Astrocyte (in vitro differentiated cells and primary cell): ENCODE measurements around the gene PLEKHG7. TPM values are rescaled to one million over a fixed set of nuclear protein-coding genes. Genes with fewer than 3 reads are reported as not detected.

ENCODE experiments used
- DNase-seq: peaks from one replicate; pipeline ENCODE4 v3.0.0-alpha.2; 2010; ENCODE audit warnings: low read depth
- FAIRE-seq: peaks from 2 replicates; lab custom pipeline; 2011; peaks lifted over from hg19 to GRCh38; lab: Jason Lieb, UNC
- H2AFZ ChIP-seq: 2 replicates; pipeline ENCODE4 v1.6.0; 2012; ENCODE audit warnings: low read depth, low read length, inconsistent platforms
- H3K27ac ChIP-seq: 2 replicates; pipeline ENCODE4 v1.5.1; 2011; ENCODE audit warnings: low read depth, low read length, inconsistent platforms
- H3K27me3 ChIP-seq: 2 replicates; pipeline ENCODE4 v1.6.0; 2011; ENCODE audit warnings: low read length, inconsistent platforms; ENCODE audit not compliant: insufficient read depth
- H3K36me3 ChIP-seq: 2 replicates; pipeline ENCODE4 v1.5.1; 2011; ENCODE audit warnings: low read length, inconsistent platforms; ENCODE audit not compliant: insufficient read depth
- H3K4me1 ChIP-seq: 2 replicates; pipeline ENCODE4 v1.5.1; 2011; ENCODE audit warnings: low read length, inconsistent platforms; ENCODE audit not compliant: insufficient read depth
- H3K4me2 ChIP-seq: 2 replicates; pipeline ENCODE4 v1.6.0; 2012; ENCODE audit warnings: low read length, inconsistent platforms
- H3K4me3 ChIP-seq: 2 replicates; pipeline ENCODE4 v1.5.1; 2011; ENCODE audit warnings: low read depth, mild to moderate bottlenecking, low read length, inconsistent platforms; ENCODE audit not compliant: insufficient read depth
- H3K79me2 ChIP-seq: 2 replicates; pipeline ENCODE4 v1.6.0; 2012; ENCODE audit warnings: mild to moderate bottlenecking, low read length, inconsistent platforms; ENCODE audit not compliant: insufficient read depth
- H3K9ac ChIP-seq: 2 replicates; pipeline ENCODE4 v1.6.0; 2012; ENCODE audit warnings: mild to moderate bottlenecking, low read length, inconsistent platforms
- H3K9me3 ChIP-seq: 2 replicates; pipeline ENCODE4 v1.5.1; 2012; ENCODE audit warnings: low read depth, mild to moderate bottlenecking, low read length, inconsistent platforms; ENCODE audit not compliant: insufficient read depth
- H4K20me1 ChIP-seq: 2 replicates; pipeline ENCODE4 v1.6.0; 2012; ENCODE audit warnings: low read length, inconsistent platforms; ENCODE audit not compliant: insufficient read depth
- H3K27ac Mint-ChIP-seq: one replicate; pipeline ENCODE4 v1.8.0; 2021; ENCODE audit warnings: mild to moderate bottlenecking, mixed read lengths; ENCODE audit not compliant: unreplicated experiment
- H3K27me3 Mint-ChIP-seq: one replicate; pipeline ENCODE4 v1.8.0; 2021; ENCODE audit warnings: low read depth, mixed read lengths; ENCODE audit not compliant: unreplicated experiment
- H3K36me3 Mint-ChIP-seq: one replicate; pipeline ENCODE4 v1.8.0; 2021; ENCODE audit warnings: low read depth, mixed read lengths; ENCODE audit not compliant: unreplicated experiment
- H3K4me1 Mint-ChIP-seq: one replicate; pipeline ENCODE4 v1.8.0; 2021; ENCODE audit warnings: low read depth, mixed read lengths; ENCODE audit not compliant: unreplicated experiment
- H3K4me3 Mint-ChIP-seq: one replicate; pipeline ENCODE4 v1.8.0; 2021; ENCODE audit warnings: mild to moderate bottlenecking, moderate library complexity, mixed read lengths; ENCODE audit not compliant: unreplicated experiment
- H3K9me3 Mint-ChIP-seq: one replicate; pipeline ENCODE4 v1.8.0; 2021; ENCODE audit warnings: mild to moderate bottlenecking, mixed read lengths; ENCODE audit not compliant: unreplicated experiment
- EZH2 ChIP-seq: IDR thresholded peaks from 2 replicates; pipeline ENCODE4 v1.6.1; 2012; ENCODE audit warnings: mild to moderate bottlenecking, low read length, inconsistent platforms; ENCODE audit not compliant: insufficient read depth
- total RNA-seq: library from RNA; stranded (reverse); gene quantifications from 2 replicates; pipeline ENCODE4 v1.2.1, GENCODE V29; 2021
- TF ChIP-seq, protein P1 (sequence below): IDR thresholded peaks from 2 replicates; pipeline ENCODE4 v1.5.1; 2011; ENCODE audit warnings: low read depth, mild to moderate bottlenecking, inconsistent platforms, low read length, moderate library complexity; ENCODE audit not compliant: insufficient read depth

Gene PLEKHG7
- total RNA-seq, 1 donor from 2014 or later = 0.68 TPM

DNA sequence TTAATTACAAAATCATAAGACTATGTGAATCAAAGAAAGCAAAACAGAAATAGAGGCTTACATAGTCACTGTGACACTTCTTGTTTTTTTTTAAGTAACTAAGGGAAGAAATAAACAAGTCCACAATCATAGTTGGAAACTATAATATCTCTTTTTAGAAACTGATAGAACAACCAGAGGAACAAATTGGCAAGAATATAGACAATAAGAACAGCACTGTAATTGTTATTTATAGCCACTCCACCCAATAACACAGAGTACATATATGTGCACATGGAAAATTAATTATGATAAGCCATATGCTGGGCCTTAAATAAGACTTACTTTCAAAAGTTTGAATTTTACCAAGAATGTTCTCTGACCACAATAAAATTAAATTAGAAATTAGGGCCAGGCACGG lies 101.1 kb downstream of the PLEKHG7 start:
- Mint-ChIP-seq H3K27me3 (no peaks in the 10 kb centered on the region), H3K27ac (no peak overlapping the region), H3K4me1 (no peaks in the 10 kb centered on the region), H3K36me3 (peaks cover 11% of the 10 kb centered on the region), H3K9me3 (no peaks in the 10 kb centered on the region), H3K4me3 (no peak overlapping the region)
- Histone ChIP-seq H4K20me1 (no peaks in the 10 kb centered on the region), H2AFZ (no peak overlapping the region), H3K27ac (no peak overlapping the region), H3K4me3 (no peak overlapping the region), H3K4me1 (no peaks in the 10 kb centered on the region), H3K27me3 (no peaks in the 10 kb centered on the region), H3K9ac (no peak overlapping the region), H3K9me3 (no peaks in the 10 kb centered on the region), H3K79me2 (no peaks in the 10 kb centered on the region), H3K4me2 (no peak overlapping the region), H3K36me3 (peaks cover 20% of the 10 kb centered on the region)
- TF ChIP-seq EZH2 = no peak
- TF ChIP-seq, protein P1, sequence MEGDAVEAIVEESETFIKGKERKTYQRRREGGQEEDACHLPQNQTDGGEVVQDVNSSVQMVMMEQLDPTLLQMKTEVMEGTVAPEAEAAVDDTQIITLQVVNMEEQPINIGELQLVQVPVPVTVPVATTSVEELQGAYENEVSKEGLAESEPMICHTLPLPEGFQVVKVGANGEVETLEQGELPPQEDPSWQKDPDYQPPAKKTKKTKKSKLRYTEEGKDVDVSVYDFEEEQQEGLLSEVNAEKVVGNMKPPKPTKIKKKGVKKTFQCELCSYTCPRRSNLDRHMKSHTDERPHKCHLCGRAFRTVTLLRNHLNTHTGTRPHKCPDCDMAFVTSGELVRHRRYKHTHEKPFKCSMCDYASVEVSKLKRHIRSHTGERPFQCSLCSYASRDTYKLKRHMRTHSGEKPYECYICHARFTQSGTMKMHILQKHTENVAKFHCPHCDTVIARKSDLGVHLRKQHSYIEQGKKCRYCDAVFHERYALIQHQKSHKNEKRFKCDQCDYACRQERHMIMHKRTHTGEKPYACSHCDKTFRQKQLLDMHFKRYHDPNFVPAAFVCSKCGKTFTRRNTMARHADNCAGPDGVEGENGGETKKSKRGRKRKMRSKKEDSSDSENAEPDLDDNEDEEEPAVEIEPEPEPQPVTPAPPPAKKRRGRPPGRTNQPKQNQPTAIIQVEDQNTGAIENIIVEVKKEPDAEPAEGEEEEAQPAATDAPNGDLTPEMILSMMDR = no peak
- FAIRE-seq (no peak), DNase-seq (no peak)

GRCh38 chr12:92810370-92810769 lies 107.6 kb downstream of the PLEKHG7 start:
- H3K4me1 Mint-ChIP-seq = no peaks in the 10 kb centered on the region
- Histone ChIP-seq H3K36me3 (peaks cover 13% of the 10 kb centered on the region), H3K79me2 (no peaks in the 10 kb centered on the region), H3K27me3 (no peaks in the 10 kb centered on the region), H3K4me3 (no peak overlapping the region), H3K4me1 (no peaks in the 10 kb centered on the region), H3K27ac (no peak overlapping the region), H2AFZ (no peak overlapping the region), H4K20me1 (no peaks in the 10 kb centered on the region), H3K4me2 (no peak overlapping the region), H3K9me3 (no peaks in the 10 kb centered on the region), H3K9ac (no peak overlapping the region)
- FAIRE-seq = no peak
- H3K27me3 Mint-ChIP-seq = no peaks in the 10 kb centered on the region
- peaks cover 10% of the 10 kb centered on the region for H3K36me3 Mint-ChIP-seq
- no peak overlapping the region for H3K27ac Mint-ChIP-seq
- no peak for TF ChIP-seq EZH2
- TF ChIP-seq, protein P1 = no peak
- H3K9me3 Mint-ChIP-seq = no peaks in the 10 kb centered on the region
- no peak for DNase-seq
- H3K4me3 Mint-ChIP-seq = no peak overlapping the region

- FAIRE-seq = no peak
- no peaks in the 10 kb centered on the region for H3K79me2 ChIP-seq
Measured at GRCh38 chr12:92814584-92814983, 111.8 kb downstream of the PLEKHG7 start.

More at GRCh38 chr12:92814584-92814983, 111.8 kb downstream of the PLEKHG7 start:
- TF ChIP-seq, protein P1 = no peak
- no peak for TF ChIP-seq EZH2
- Mint-ChIP-seq H3K36me3 (peaks cover 3% of the 10 kb centered on the region), H3K4me3 (no peak overlapping the region), H3K27ac (no peak overlapping the region), H3K4me1 (no peaks in the 10 kb centered on the region), H3K9me3 (no peaks in the 10 kb centered on the region), H3K27me3 (no peaks in the 10 kb centered on the region)
- Histone ChIP-seq H3K9ac (no peak overlapping the region), H3K4me2 (no peak overlapping the region), H2AFZ (no peak overlapping the region), H3K27ac (no peak overlapping the region), H3K27me3 (no peaks in the 10 kb centered on the region), H3K4me1 (no peaks in the 10 kb centered on the region), H3K36me3 (peaks cover 13% of the 10 kb centered on the region), H3K9me3 (no peaks in the 10 kb centered on the region), H4K20me1 (no peaks in the 10 kb centered on the region), H3K4me3 (no peak overlapping the region)
- DNase-seq = no peak
